Uterus (tissue), 4 donors: ENCODE measurements around the gene FCRL5. TPM values are rescaled to one million over a fixed set of nuclear protein-coding genes. Genes with fewer than 3 reads are reported as not detected.
A peak's percentile ranks its signal among the peaks of the same experiment; 100 is the strongest.

Experiments used
- DNase-seq, 2 donors: peaks; one replicate each; pipeline ENCODE4 v3.0.0-alpha.2; 2019 to 2020
- H3K27ac ChIP-seq, 2 donors: fragments of 200-600 bp; sonication (generic); 1 replicate in 1 of 2; 2 replicates in 1 of 2; pipeline ENCODE4 v1.5.1; 2016 to 2018
- H3K27me3 ChIP-seq, 2 donors: fragments of 200-600 bp; sonication (generic); one replicate each; pipeline ENCODE4 v1.5.1; 2018 to 2019; ENCODE audit warnings: control low read depth in 1 of 2
- H3K36me3 ChIP-seq, 2 donors: fragments of 200-600 bp; sonication (generic); one replicate each; pipeline ENCODE4 v1.5.1; 2019; ENCODE audit warnings: control low read depth in 1 of 2
- H3K4me1 ChIP-seq, 2 donors: fragments of 200-600 bp; sonication (generic); one replicate each; pipeline ENCODE4 v1.5.1; 2018 to 2019; ENCODE audit warnings: control low read depth in 1 of 2
- H3K4me3 ChIP-seq, 2 donors: fragments of 200-600 bp; sonication (generic); 1 replicate in 1 of 2; 2 replicates in 1 of 2; pipeline ENCODE4 v1.5.1; 2018 to 2019; ENCODE audit warnings: mild to moderate bottlenecking in 1 of 2
- H3K9me3 ChIP-seq, 2 donors: fragments of 200-600 bp; sonication (generic); one replicate each; pipeline ENCODE4 v1.5.1; 2019; ENCODE audit warnings: control low read depth in 1 of 2
- CTCF ChIP-seq, 4 experiments: fragments of 200-600 bp in 2 of 4; fragments of 450-650 bp in 2 of 4; sonication (generic) in 2 of 4; IDR thresholded peaks; one replicate each; pipeline ENCODE4 v1.5.1; 2016 to 2019; ENCODE audit warnings: antibody characterized with exemption in 4 of 4, mild to moderate bottlenecking in 2 of 4, moderate library complexity in 1 of 4
- POLR2A ChIP-seq, 2 donors: fragments of 450-650 bp; IDR thresholded peaks; one replicate each; pipeline ENCODE4 v1.6.1; 2016; ENCODE audit warnings: antibody characterized with exemption in 2 of 2, mild to moderate bottlenecking in 1 of 2, moderate library complexity in 1 of 2
- intact Hi-C: fragments of 100-400 bp; cut with DNase I; formaldehyde crosslinking; loops from one replicate; pipeline ENCODE4 v1.15.1; 2023; ENCODE audit warnings: low total_unique reads
- total RNA-seq, 4 donors: library from RNA; depleted of rRNA in 3 of 4; stranded (reverse); fragments of >200 nt in 3 of 4; gene quantifications; one replicate each; pipeline versions ENCODE4 v1.1.0 to v1.2.4, GENCODE V29; 2014 to 2023
- donor health status: DM: yes; HTN: yes; CAD: no.

The FCRL5 gene
- total RNA-seq, 4 donors from 2014 or later, result 0.48 to 1.3 TPM; not detected in 2

- DNase-seq, result no peak
- TF ChIP-seq POLR2A (IDR thresholded peaks at IDR 0.05) (no peak), CTCF (IDR thresholded peaks at IDR 0.05) (no peak)
- Histone ChIP-seq H3K9me3 (no peaks in the 10 kb centered on the region), H3K4me3 (no peak overlapping the region), H3K27ac (no peak overlapping the region), H3K4me1 (no peaks in the 10 kb centered on the region), H3K27me3 (no peaks in the 10 kb centered on the region), H3K36me3 (no peaks in the 10 kb centered on the region)
- intact Hi-C loops, result loop anchor here (10.0 kb wide), 1 partner anchor 132 kb away; no protein-coding TSS in a partner anchor
These were observed 55.0 kb downstream of the FCRL5 start for GRCh38 chr1:157497284-157497683.

- no peak for TF ChIP-seq POLR2A (IDR thresholded peaks at IDR 0.05)
- TF ChIP-seq CTCF (IDR thresholded peaks at IDR 0.05), result peak; percentile 61 to 89 (median 68)
- intact Hi-C loops, result loop anchor here (10.0 kb wide), 1 partner anchor 131 kb away; no protein-coding TSS in a partner anchor
- H3K9me3 ChIP-seq, result no peaks in the 10 kb centered on the region
- no peaks in the 10 kb centered on the region for H3K27me3 ChIP-seq
- H3K4me1 ChIP-seq, result no peaks in the 10 kb centered on the region
- no peak overlapping the region for H3K4me3 ChIP-seq
- H3K27ac ChIP-seq, result no peak overlapping the region
- DNase-seq, result no peak
- no peaks in the 10 kb centered on the region for H3K36me3 ChIP-seq
These were observed 56.2 kb downstream of the FCRL5 start for GRCh38 chr1:157496121-157496526.

DNA sequence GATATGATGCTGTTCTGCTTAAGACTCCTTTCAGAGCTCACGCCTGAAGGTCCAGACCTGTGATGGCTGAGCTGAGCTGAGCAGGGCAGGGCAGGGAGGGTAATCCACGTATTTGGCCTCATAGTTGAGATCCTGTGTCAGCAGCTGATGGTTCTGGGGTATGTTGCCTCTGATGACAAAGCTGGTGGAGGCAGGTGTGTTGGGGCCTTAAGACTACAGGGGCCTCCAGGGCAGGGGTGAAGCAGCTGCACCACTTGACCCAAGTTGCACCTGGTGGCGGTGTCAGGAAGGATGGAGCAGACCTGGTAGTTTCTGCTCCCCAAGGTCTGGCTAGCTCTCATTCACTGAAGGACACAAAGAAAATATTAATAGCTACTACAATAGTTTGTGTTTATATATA is 57.0 kb downstream of the FCRL5 start:
- no peak overlapping the region for H3K27ac ChIP-seq
- no peaks in the 10 kb centered on the region for H3K27me3 ChIP-seq
- intact Hi-C loops, result loop anchor here (10.0 kb wide), 1 partner anchor 130 kb away; no protein-coding TSS in a partner anchor

GRCh38 chr1:157494093-157494492 is 58.2 kb downstream of the FCRL5 start:
- H3K36me3 ChIP-seq, result no peaks in the 10 kb centered on the region

More for the DNA sequence above, 57.0 kb downstream of the FCRL5 start:
- no peak for TF ChIP-seq POLR2A (IDR thresholded peaks at IDR 0.05)
- no peak overlapping the region for H3K4me3 ChIP-seq
- H3K9me3 ChIP-seq, result no peaks in the 10 kb centered on the region
- no peak for DNase-seq
- no peaks in the 10 kb centered on the region for H3K4me1 ChIP-seq
- no peaks in the 10 kb centered on the region for H3K36me3 ChIP-seq

GRCh38 chr1:157490467-157491165 is 61.7 kb downstream of the FCRL5 start:
- no peak overlapping the region for H3K4me3 ChIP-seq
- no peaks in the 10 kb centered on the region for H3K4me1 ChIP-seq
- H3K36me3 ChIP-seq, result no peaks in the 10 kb centered on the region
- no peaks in the 10 kb centered on the region for H3K9me3 ChIP-seq
- intact Hi-C loops, result loop anchor here (10.0 kb wide), 1 partner anchor 126 kb away; no protein-coding TSS in a partner anchor
- TF ChIP-seq POLR2A (IDR thresholded peaks at IDR 0.05) (no peak), CTCF (IDR thresholded peaks at IDR 0.05) (peak; percentile 30 to 56 (median 46))
- peak; percentile 33 to 62 for DNase-seq
- H3K27ac ChIP-seq, result no peak overlapping the region
- no peaks in the 10 kb centered on the region for H3K27me3 ChIP-seq

More at GRCh38 chr1:157494093-157494492, 58.2 kb downstream of the FCRL5 start:
- Histone ChIP-seq H3K4me1 (no peaks in the 10 kb centered on the region), H3K27me3 (no peaks in the 10 kb centered on the region), H3K9me3 (no peaks in the 10 kb centered on the region), H3K27ac (no peak overlapping the region), H3K4me3 (no peak overlapping the region)
- DNase-seq, result no peak
- intact Hi-C loops, result loop anchor here (10.0 kb wide), 1 partner anchor 129 kb away; no protein-coding TSS in a partner anchor
- TF ChIP-seq CTCF (IDR thresholded peaks at IDR 0.05) (no peak), POLR2A (IDR thresholded peaks at IDR 0.05) (no peak)
